Measurements from ENCODE around the gene OS9.

DNA sequence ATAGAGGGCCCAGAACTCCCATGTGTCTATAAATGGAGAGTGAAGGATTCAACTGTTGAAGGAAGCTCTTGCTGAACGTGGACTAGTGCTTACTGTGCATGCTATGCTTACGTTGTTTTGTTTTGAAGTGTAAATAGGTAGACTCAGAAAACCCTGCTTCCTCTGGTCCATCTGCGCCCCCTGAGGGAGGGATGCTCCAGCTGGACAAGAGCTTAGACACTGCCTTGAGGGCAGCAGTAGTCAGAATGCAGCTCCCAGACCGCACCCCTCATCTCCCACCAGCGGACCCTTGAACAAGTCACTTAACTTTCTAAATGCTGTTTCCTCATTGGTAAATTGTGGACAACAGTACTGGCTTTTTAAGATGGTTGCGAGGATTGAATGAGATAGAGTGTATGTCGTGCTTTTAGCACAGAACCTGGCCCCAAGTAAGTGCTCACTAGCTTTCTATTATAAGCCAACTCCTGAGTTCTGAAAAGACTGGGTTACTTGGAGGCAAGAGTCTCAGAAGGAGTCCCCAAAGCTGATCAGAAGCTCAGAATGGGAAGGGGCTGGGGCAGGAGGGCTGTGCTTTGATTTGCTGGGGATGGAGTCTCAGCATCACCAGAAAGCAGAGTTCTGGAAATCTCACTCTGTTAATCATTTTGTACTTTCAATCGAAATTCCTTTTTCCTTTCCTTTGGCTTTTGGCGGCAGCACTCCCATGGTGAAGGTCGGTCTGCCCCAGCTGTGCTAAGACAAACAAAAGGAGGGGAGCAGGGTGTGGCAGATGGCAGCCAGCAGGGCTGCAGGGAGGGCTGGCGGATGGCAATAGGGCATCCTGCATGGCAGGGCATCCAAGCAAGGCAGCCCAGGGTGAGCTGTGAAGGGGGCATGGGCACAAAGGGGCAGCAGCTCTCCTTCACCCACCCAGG lies 29.0 kb downstream of the OS9 start:
- TF ChIP-seq, protein P1, sequence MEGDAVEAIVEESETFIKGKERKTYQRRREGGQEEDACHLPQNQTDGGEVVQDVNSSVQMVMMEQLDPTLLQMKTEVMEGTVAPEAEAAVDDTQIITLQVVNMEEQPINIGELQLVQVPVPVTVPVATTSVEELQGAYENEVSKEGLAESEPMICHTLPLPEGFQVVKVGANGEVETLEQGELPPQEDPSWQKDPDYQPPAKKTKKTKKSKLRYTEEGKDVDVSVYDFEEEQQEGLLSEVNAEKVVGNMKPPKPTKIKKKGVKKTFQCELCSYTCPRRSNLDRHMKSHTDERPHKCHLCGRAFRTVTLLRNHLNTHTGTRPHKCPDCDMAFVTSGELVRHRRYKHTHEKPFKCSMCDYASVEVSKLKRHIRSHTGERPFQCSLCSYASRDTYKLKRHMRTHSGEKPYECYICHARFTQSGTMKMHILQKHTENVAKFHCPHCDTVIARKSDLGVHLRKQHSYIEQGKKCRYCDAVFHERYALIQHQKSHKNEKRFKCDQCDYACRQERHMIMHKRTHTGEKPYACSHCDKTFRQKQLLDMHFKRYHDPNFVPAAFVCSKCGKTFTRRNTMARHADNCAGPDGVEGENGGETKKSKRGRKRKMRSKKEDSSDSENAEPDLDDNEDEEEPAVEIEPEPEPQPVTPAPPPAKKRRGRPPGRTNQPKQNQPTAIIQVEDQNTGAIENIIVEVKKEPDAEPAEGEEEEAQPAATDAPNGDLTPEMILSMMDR (IDR thresholded peaks at IDR 0.05) = no peak
- TF ChIP-seq POLR2A (IDR thresholded peaks at IDR 0.05) = no peak

Measured in body of pancreas (tissue), 4 donors.